Right cardiac atrium (tissue), 5 donors: Measurements from ENCODE around the gene ZC3H6. TPM values are rescaled to one million over a fixed set of nuclear protein-coding genes. Genes with fewer than 3 reads are reported as not detected.
"Not testable (repeated sequence)": the region's sequence is repeated elsewhere in the genome, so short reads cannot be mapped to it uniquely, and the experiment has no call there.

Source experiments
- ATAC-seq, 2 donors: fragments of 200-7000 bp; cut with Tn5 transposase; one replicate each; pipeline versions ENCODE4 v1.8.0 to v1.9.1; 2020; ENCODE audit warnings: moderate library complexity in 2 of 2, mild to moderate bottlenecking in 1 of 2
- DNase-seq, 3 donors: peaks; one replicate each; pipeline ENCODE4 v3.0.0-alpha.2; 2020
- H3K27ac ChIP-seq: one replicate; pipeline ENCODE4 v1.5.1; 2013; ENCODE audit warnings: mild to moderate bottlenecking, low read length, control low read depth, moderate library complexity
- H3K27me3 ChIP-seq: one replicate; pipeline ENCODE4 v1.6.1; 2013; ENCODE audit not compliant: control insufficient read depth, insufficient read depth
- H3K4me1 ChIP-seq: one replicate; pipeline ENCODE4 v1.6.1; 2013; ENCODE audit warnings: low read length; ENCODE audit not compliant: control insufficient read depth, insufficient read depth
- H3K4me3 ChIP-seq: one replicate; pipeline ENCODE4 v1.5.1; 2013; ENCODE audit warnings: low read length, control low read depth
- H3K9me3 ChIP-seq: one replicate; pipeline ENCODE4 v1.6.1; 2013; ENCODE audit warnings: low read length; ENCODE audit not compliant: control insufficient read depth
- WGBS: extraction: QIAGEN DNeasy Blood & Tissue Kit; methylation state at CpG from one replicate; pipeline ENCODE4 v1.1.7; 2013; 5-methylcytosine and 5-hydroxymethylcytosine counted together
- intact Hi-C, 4 donors: fragments of 100-400 bp; cut with DNase I; formaldehyde crosslinking; loops; one replicate each; pipeline versions ENCODE4 v1.11.0 to v1.14.0; 2022 to 2023
- polyA plus RNA-seq: library from polyadenylated mRNA; stranded (reverse); fragments of 200-250 nt; gene quantifications from one replicate; pipeline ENCODE4 v1.2.3, GENCODE V29; 2013
- total RNA-seq, 4 donors: library from RNA; stranded (reverse); fragmentation: NEBNext Ultra II Directional; extraction: Animal tissue kit (Norgen Biotek cat#: 25700); gene quantifications; one replicate each; pipeline ENCODE4 v1.2.1, GENCODE V29; 2021
- donor health status: healthy with polysubstance abuse.
- donor health status: DM: no; HTN: yes; CAD: no.
- donor health status: DM: no; HTN: no; CAD: no.
- donor health status: DM: no; HTN: yes; CAD: no; lungs with severe emphysema.
- donor health status: DM: yes; HTN: yes; CAD: no.

The ZC3H6 gene
- total and polyA plus RNA-seq, 5 donors: 4.2 to 30.4 (median 23.1) TPM

- intact Hi-C loops, ATAC-seq, H3K9me3 ChIP-seq, H3K27ac ChIP-seq, H3K4me3 ChIP-seq, DNase-seq, H3K4me1 ChIP-seq, H3K27me3 ChIP-seq: not testable (repeated sequence)
- 89% methylated on average over 2 of the region's 2 CpGs for WGBS
These were observed 78.9 kb downstream of the ZC3H6 start for GRCh38 chr2:112354335-112354734.

GRCh38 chr2:112360055-112360454 lies 84.7 kb downstream of the ZC3H6 start:
- WGBS: 95% methylated on average over 7 of the region's 7 CpGs

More at GRCh38 chr2:112360055-112360454, 84.7 kb downstream of the ZC3H6 start:
- H3K27me3 ChIP-seq, intact Hi-C loops, H3K4me1 ChIP-seq, ATAC-seq, DNase-seq, H3K9me3 ChIP-seq, H3K4me3 ChIP-seq, H3K27ac ChIP-seq: not testable (repeated sequence)

Other genes starting within 250 kb of the ZC3H6 start
- gene TMEM87B, start 220.3 kb upstream of the ZC3H6 start, total RNA-seq: 10 to 100 TPM in 1 of 4 donors, 1 to 10 TPM in 3; 7.2 to 10.8 (median 9.7) TPM
- gene TMEM87B, start 220.3 kb upstream of the ZC3H6 start, polyA plus RNA-seq: 4.4 TPM
- gene FBLN7, start 137.2 kb upstream of the ZC3H6 start, total RNA-seq: 1 to 10 TPM; 1.5 to 1.9 (median 1.7) TPM
- 1.3 TPM for gene FBLN7, start 137.2 kb upstream of the ZC3H6 start, polyA plus RNA-seq
- gene ZC3H8, start 20.6 kb upstream of the ZC3H6 start, total RNA-seq: 10 to 100 TPM in 3 of 4 donors, 1 to 10 TPM in 1; 6.0 to 17.2 (median 12.1) TPM
- gene ZC3H8, start 20.6 kb upstream of the ZC3H6 start, polyA plus RNA-seq: 6.9 TPM
- 10 to 100 TPM in 2 of 4 donors, 1 to 10 TPM in 2; 9.7 to 19.0 (median 11.7) TPM for gene RGPD8, start 158.0 kb downstream of the ZC3H6 start, total RNA-seq
- gene RGPD8, start 158.0 kb downstream of the ZC3H6 start, polyA plus RNA-seq: 2.2 TPM
- gene TTL, start 206.6 kb downstream of the ZC3H6 start, total RNA-seq: 10 to 100 TPM; 35.3 to 41.9 (median 39.2) TPM
- 12.5 TPM for gene TTL, start 206.6 kb downstream of the ZC3H6 start, polyA plus RNA-seq